HS-5 (cell line): Measurements from ENCODE around the gene EXOC7.
"Not testable (repeated sequence)": the region's sequence is repeated elsewhere in the genome, so short reads cannot be mapped to it uniquely, and the experiment has no call there.

Source experiments
- DNase-seq: peaks from one replicate; pipeline ENCODE4 v3.0.0-alpha.2; 2012; ENCODE audit warnings: low read depth

Gene EXOC7

DNA sequence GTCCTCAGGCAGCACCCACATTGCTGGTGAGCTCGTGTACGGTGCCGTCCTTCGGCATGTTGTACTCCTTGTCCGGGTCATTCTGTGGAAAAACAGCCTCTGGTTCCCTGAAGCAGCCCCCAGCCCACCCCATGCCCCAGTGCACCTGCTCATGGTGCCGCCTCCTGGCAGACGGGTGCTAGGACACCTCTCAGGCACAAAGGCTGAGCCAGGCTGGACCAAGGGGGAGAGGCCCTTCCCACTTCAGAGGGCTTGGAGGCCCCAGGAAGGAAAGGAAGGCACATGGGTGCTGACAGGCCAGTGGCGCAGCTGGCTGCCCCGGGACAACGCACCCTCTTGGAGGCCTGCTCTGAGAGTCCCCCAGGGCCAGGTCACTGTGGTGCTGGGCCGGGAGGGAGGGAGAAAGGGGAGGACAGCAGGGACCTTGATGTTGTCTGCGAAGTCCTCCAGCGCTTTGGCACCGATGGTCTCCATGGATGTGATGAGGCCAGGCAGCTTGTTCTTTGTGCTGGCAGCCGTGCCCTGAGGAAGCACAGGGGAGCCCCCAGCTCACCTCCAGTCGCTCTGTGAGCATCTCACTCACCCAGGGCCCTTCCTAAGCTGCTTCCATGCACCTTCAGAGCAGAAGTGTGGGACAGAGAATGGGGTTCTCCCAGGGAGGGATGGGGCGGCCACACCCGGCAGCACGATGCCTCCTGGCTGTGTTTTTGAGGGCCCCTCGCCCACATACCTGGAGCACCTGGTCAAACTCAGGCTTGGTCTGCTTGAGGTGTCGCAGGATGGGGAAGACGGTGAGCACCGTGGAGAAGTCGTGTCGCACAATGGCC, 15.3 kb downstream of the EXOC7 start:
- no peak for DNase-seq

DNA sequence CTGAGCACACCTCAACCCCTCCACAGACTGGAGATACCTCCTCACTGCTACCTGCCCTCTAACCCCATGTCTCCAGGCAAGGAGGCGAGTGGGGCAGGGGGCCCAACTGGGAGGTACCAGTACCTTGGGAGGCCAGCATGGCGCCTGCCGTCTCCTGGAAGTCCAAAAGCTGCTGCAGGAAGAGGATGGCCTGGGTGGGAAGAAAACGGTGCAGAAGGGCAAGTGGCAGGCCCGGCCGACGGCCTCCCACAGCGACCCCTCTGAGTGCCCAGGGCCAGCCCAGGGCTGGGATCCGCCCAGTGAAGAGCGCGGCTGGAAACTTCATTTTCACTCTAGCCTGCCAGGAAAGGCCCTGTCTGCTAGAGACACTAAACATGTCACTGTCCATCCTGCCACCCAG, 16.1 kb downstream of the EXOC7 start:
- no peak for DNase-seq

DNA sequence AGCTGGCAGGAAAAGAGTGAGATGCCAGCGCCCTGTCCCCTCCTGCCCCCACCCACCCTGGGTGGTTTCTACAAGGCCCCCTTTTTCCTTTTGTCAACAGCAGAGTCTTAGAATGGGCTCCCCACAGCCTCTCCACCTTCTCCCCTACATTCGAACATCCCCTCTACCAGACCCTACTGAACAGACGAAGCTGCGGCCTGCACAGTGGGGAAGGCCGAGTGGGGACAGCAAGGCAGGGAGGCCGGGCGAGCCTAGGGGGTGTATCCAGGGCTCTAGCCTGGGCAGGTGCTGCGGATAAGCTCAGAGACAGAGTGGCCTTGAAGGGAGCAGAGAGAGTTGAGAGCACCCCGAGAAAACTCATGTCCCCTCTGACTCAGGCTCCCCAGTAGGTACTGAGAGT, 17.2 kb downstream of the EXOC7 start:
- no peak for DNase-seq

DNA sequence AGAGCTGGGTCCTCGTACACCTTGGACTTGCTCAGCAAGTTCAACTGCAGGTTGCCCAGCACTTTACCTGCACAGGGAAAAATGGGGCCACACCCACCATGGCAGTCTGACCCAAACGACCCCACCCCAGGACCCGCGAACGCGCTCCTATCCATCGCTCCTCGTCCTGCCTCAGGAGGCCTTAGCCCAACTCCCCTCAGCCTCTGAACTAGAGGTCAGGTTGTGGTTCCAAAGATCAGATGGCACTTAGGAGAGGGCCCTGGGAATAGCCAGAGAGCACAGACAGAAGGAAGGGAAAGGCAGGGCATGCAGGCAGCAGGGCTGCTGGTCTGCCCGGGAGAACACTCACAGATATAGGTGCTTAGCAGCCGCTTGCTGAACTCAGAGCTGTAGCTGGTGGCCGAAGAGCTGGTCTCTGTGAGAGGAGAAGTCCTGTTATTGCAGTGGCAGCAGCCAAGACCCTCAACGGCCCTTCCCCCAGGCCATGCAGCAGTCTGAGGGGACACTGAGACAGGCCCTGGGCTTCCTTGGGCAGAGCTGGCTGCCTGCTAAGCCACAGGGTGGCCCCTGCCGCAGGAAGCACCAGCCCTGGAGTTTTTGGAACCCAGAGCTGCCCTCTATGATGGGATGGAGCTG, 17.7 kb downstream of the EXOC7 start:
- no peak for DNase-seq

DNA sequence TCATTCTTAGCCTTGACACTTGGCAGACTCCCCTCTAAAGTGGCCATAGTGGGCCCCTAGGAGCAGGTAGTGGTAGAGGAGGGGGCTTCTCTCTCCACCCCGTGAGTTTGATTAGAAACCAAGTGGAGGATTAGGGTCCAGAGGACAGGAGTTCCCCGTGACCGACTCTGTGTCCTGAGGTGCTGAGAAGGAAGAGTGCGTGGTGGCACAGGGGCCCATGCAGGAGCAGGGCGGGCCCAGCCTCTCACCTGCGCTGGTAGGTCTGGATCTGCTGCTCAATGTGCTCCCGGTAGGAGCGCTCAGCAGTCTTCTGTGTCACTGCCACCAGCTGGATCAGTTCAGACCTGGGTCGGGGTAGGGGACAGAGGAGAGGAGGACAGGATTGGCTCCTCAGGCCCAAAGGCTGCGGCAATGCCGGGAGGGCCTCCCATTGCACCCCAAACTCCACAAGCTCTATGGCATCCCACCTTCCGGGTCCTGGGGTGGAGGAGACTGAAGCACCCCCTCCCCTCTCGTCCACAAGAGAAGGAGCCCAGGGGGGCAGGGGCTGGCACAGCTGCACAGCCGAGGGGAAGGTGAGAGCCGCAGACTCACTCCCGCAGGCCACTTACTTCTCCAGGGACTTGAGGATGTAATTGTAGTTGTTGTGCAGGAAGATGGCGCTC, 18.4 kb downstream of the EXOC7 start:
- DNase-seq: no peak

DNA sequence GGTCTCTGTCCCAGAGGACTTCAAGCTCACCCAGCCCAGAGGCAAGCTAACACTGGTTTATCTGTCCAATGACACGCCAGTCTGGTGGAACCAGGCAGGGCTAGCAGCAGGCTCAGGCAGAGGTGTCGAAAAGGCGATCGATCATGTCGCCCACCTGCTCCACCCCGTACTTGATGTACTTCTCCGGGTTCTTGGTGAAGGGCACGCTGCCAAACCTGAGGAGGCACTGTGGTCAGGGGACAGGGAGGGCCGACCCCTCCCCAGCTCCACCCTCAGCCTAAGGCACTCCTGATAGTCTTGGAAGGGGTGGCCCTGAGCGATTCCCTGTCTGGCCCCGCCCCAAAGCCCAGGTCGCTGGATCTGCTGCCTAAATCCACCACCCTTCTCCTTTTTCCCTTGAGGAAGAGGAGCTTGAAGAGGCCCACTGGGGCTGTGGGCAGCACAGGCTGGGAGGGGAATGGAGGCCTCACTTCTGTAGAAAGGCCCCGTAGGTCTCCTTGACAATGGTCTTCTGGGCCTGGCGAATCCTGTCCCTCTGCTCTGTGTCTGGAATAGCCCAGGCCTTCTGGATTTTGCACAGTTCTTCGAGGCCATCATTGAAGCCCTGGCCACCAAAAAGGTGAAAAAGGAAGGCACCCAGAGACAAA, 19.9 kb downstream of the EXOC7 start:
- DNase-seq: no peak

DNA sequence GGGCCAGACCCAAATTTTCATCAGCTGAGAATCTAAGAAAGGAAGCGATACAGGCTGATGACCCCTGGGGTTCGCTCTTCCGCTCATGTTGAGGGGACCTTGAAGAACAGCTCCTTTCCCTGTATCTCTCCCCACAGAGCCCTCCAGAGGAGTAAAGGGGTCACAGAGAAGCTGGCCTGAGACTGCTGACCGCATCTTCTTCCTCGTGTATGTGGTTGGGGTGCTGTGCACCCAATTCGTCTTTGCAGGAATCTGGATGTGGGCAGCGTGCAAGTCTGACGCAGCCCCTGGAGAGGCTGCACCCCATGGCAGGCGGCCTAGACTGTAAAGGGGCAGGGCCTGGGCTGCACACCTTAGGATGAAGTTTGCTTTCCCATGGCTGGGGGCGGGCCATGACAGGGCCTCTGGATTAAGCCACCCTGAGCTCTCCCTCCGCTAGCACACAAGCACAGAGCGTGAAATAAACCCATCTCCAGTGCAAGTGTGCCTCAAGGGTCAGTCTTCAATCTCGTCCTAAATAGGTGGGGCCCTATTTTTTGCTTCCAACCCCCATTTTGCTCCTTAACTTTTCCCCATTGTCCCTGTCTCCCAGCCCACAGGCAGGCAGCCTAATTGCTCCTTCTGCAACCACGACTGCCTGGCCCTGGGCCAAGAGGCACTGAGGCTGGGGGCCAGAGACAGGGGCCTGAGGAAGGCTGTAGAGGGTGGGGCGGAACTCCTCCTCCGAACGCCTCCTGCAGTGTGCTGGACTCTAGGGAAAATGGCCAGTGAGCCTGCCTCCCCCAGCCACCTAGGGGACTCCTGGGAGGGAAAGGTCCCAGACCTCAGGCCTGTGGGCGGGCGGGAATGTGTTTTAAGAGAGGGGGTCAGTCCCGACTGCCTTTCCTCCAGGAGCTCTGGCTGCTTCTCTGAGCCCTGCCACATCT, 21.0 kb downstream of the EXOC7 start:
- no peak for DNase-seq

DNA sequence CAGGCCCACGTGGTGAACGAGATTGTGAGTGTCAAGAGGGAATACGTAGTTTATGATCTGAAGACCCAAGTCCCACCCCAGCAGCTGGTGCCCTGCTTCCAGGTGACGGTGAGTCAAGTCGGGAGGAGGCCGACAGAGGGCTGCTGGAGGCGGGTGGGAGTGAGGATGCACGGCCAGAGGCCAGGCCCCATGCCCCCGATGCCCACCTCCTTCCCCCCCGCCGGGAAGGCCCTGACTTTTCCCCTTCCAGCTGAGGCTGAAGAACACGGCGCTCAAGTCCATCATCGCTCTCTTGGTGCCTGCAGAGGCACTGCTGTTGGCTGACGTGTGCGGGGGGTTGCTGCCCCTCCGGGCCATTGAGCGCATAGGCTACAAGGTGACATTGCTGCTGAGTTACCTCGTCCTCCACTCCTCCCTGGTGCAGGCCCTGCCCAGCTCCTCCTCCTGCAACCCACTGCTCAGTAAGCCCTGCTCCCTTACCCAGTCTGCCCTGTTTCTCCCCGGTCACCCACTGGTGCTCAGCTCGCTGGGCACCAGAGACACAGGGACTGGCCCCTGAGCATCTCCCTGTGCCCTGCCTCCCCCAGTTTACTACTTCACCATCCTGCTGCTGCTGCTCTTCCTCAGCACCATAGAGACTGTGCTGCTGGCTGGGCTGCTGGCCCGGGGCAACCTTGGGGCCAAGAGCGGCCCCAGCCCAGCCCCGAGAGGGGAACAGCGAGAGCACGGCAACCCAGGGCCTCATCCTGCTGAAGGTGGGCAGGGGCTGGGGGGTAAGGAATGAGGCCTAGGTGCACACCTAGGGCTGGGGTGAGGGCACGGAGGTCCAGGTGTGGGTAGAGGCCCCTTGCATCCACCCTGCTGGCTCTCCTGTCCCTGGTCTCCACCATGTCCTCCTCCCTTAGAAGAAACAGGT, 22.0 kb downstream of the EXOC7 start:
- DNase-seq: no peak

DNA sequence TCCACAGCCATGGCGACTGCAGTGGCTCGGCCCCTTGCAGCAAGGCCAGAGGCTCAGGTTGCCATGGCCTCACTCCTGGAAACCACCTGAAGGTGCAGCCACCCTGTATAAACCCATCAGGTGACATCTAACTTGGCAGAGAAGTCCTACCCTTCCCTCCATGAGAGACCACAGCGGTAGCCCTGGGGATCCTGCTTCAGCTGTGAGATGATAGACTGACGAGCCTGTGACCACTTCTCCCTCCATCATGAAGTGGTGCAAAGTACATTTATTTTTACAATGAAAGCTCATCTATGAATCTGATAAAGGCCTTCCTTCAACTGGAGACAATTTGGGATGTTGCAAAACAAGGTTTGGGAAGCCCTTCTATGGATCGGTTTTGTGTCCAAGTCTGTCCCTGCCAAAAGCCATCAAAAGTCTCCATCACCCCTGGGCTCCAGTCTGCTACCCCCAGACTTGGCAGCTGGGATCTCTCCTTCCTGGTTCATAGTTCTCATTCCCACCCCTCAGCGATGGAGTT, 22.8 kb downstream of the EXOC7 start:
- DNase-seq: no peak

DNA sequence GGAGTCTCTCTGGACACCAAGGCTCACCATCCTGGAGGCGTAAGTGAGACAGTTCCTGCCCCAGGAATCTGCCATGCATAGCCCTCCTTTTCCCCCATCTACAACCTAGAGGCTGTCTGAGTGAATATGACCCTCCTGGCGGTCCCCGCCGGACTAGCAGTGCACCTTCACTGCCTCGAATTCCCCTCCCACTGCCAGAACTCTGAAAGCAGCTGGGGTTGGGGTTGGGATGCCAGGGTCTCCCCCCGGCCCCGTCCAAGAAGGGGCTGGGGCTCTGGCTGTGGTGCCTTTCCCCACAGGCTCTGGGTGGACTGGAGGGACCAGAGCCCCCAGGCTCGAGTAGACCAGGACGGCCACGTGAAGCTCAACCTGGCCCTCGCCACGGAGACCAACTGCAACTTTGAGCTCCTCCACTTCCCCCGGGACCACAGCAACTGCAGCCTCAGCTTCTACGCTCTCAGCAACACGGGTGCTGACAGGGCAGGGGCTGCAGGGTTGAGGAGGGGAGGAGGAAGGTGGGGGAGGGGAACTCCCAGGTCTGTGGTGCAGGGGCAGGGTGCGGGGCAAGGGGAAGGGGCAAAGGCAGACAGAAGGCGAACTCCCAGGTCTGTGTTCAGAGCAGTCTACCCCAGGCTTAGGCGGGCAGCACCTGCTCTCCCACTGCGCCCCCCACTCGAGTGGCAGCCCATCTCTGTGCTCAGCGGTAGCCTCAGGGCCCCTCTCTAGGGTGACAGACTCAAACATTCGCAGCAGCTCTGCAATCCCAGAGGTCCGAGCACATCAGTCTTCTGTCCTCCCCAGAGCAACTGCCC, 23.4 kb downstream of the EXOC7 start:
- DNase-seq: no peak

DNA sequence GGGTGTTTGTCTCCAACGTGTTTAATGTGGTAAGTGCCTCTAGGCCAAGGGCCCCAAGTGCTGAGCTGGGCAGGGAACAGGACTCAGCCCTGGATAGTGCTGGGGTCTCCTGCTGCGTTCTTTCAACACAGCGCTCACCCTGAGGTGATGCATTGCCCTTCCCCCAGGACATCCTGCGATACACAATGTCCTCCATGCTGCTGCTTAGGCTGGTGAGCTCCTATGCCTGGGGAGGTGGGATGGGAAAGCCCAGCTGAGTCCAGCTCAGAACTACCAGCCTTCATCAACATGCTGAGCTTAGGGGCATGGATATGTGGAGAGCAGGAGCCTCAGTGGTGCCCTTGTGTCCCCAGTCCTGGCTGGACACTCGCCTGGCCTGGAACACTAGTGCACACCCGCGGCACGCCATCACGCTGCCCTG, 24.0 kb downstream of the EXOC7 start:
- DNase-seq: no peak

DNA sequence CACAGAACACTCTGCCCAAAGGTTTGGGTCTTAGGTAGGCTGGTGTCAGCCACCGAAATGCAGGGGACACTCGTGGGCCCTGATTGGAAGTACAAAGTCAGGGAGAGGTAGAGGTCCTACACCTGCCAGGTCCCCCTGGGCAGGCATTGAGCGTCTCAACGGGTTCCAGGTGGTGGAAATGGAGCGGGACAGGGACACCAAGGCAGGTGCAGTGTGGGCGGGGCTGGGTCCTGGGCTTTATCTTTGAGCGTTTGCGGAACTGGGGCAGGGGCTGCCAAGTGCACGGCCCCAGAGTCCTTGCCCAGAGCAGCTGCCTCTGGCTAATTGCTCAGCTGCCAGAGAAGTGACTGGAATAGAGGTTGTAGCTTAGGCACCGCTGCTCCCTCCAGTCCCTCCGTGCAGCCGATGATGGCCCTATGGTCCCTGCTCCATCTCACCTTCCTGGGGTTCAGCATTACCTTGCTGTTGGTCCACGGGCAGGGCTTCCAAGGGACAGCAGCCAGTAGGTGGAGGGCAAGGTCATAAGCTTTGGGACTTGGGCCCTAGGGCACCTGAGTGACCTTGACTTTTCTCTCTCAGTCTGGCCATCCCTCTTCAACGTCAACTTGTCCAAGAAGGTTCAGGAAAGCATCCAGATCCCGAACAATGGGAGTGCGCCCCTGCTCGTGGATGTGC, 24.6 kb downstream of the EXOC7 start, which contains the start of gene ZACN:
Gene ZACN (plus strand): TSS at position 323 of the 675 bp plus-strand sequence. CDS start 83 bp downstream, at position 406.
- no peak for DNase-seq

DNA sequence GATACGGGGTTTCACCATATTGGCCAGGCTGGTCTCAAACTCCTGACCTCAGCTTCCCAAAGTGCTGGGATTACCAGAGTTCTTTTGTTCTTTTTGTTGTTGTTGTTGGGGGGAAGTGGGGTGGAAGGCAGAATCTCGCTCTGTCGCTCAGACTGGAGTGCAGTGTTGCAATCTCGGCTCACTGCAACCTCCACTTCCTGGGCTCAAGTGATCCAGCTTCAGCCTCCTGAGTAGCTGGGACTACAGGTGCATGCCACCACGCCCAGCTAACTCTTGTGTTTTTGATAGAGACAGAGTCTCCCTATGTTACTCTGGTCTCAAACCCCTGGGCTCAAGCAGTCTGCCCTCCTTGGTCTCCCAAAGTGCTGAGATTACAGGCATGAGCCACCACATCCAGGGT, 25.2 kb downstream of the EXOC7 start:
- DNase-seq: not testable (repeated sequence)

DNA sequence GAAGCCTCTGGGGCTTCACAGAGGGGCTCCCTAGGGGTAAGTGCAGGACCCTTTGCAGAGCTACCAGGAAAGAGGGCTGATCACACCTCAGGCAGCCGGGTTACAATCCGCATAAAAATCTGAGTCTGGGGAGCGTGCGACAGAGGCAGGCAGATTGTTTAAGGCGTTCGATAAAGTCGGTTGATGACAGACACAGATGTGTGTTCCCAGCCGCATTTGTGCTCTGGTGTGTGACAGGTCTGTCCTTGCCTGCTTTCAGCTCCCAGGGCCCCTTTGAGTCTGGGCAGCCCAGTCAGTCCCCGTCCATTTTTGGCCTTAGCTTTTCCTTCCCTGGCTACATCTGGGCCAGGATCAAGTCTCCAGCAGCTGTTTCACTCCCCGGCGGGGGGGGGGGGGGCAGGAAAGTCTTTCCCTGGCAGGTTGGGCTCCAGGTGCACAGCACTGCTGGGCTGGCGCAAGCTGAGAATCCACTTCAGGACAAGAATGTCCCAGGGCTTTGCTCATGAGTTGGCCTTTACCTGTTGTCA, 25.9 kb downstream of the EXOC7 start:
- no peak for DNase-seq

DNA sequence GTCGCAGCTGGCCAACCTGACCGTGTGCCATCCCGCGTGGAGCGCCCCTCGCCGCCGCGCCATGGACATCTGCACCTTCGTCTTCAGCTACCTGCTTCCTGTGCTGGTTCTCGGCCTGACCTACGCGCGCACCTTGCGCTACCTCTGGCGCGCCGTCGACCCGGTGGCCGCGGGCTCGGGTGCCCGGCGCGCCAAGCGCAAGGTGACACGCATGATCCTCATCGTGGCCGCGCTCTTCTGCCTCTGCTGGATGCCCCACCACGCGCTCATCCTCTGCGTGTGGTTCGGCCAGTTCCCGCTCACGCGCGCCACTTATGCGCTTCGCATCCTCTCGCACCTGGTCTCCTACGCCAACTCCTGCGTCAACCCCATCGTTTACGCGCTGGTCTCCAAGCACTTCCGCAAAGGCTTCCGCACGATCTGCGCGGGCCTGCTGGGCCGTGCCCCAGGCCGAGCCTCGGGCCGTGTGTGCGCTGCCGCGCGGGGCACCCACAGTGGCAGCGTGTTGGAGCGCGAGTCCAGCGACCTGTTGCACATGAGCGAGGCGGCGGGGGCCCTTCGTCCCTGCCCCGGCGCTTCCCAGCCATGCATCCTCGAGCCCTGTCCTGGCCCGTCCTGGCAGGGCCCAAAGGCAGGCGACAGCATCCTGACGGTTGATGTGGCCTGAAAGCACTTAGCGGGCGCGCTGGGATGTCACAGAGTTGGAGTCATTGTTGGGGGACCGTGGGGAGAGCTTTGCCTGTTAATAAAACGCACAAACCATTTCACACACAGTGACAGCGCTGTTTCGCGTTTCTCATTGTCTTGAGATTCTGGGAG, 26.6 kb downstream of the EXOC7 start:
- DNase-seq: no peak

DNA sequence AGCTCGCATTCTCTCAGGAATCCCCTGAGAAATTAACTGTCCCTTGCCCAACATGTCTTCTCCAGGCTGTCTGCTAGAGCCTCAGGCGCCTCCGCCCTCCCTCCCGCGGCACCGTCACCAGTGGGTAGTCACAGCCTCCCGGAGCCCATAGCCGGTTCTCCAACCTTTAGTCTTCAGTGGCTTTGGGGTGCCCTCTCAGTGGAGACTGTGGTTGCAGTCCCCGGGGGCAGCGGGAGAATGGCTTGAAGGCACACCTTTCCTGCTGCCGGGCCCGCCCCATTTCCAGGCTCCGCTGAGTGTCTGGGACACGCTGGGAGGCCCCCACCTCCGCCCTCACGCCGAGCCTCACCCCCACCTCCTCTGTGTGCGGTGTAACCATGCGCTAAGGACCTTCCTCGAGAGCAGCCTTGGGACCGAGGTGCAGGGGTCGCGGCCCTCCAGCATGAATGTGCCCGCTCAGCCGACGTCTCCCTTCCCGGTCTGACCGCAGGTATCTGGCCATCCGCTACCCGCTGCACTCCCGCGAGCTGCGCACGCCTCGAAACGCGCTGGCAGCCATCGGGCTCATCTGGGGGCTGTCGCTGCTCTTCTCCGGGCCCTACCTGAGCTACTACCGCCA, 27.3 kb downstream of the EXOC7 start:
- no peak for DNase-seq
